ENCODE measurements around the gene XKR7.

- TF ChIP-seq TAF1 (IDR thresholded peaks at IDR 0.05; ENCODE audit: low read depth) (no peak), RAD21 (IDR thresholded peaks at IDR 0.05; ENCODE audit: low read depth) (no peak), EP300 (IDR thresholded peaks at IDR 0.05; ENCODE audit: borderline replicate concordance) (no peak), YY1 (IDR thresholded peaks at IDR 0.05; ENCODE audit: low read depth) (no peak), TCF12 (IDR thresholded peaks at IDR 0.05; ENCODE audit: low read depth) (no peak), MAX (IDR thresholded peaks at IDR 0.05) (no peak), REST (IDR thresholded peaks at IDR 0.05; ENCODE audit: low read depth) (no peak), USF1 (IDR thresholded peaks at IDR 0.05) (no peak), FOXM1 (IDR thresholded peaks at IDR 0.05; ENCODE audit: borderline replicate concordance, low read depth) (no peak), TEAD4 (IDR thresholded peaks at IDR 0.05) (no peak), CEBPB (IDR thresholded peaks at IDR 0.05) (no peak), NFIC (IDR thresholded peaks at IDR 0.05) (no peak), CREB1 (IDR thresholded peaks at IDR 0.05; ENCODE audit: low read depth) (no peak), EGR1 (IDR thresholded peaks at IDR 0.05) (no peak)
These were observed 60.9 kb downstream of the XKR7 start for GRCh38 chr20:32028647-32029372.
